ENCODE data around the gene AKAP1. TPM values are rescaled to one million over a fixed set of nuclear protein-coding genes. Genes with fewer than 3 reads are reported as not detected.

AKAP1 gene
- polyA plus RNA-seq, 2 of the 4 experiments (the other 2 are of a cell fraction), result 45.8 to 48.0 TPM

DNA sequence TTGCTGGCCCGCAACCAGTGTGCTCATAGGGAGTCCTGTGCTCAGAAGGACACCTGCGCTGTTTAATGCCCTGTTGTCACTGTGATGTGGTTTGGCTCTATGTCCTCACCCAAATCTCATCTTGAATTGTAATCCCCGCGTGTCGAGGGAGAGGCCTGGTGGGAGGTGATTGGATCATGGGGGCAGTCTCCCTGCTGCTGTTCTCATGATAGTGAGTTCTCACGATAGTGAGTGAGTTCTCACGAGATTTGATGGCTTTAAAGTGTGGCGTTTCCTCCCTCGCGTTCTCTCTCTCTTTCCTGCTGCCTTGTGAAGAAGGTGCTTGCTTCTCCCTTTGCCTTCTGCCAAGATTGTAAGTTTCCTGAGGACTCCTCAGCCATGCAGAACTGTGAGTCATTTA, 66.8 kb downstream of the AKAP1 start:
- no peak overlapping the region for H3K4me2 ChIP-seq
- DNase-seq (ENCODE audit: low read depth in 1 of 2, low spot score in 1 of 2) (no peak), ATAC-seq (no peak), FAIRE-seq (no peak)
- ChIA-PET POLR2A (no interaction called here), CTCF (interaction anchor here (1.1 kb wide), 1 partner anchor 91 kb away, joined by 6 read pairs; no protein-coding TSS in a partner anchor)
- 66% methylated on average over 10 of the region's 10 CpGs for WGBS (ENCODE audit: missing lambda C conversion rate)
- peaks cover 52% of the 10 kb centered on the region for H3K9me3 ChIP-seq
- H3K4me1 ChIP-seq, result no peaks in the 10 kb centered on the region
- TF ChIP-seq, protein P1, sequence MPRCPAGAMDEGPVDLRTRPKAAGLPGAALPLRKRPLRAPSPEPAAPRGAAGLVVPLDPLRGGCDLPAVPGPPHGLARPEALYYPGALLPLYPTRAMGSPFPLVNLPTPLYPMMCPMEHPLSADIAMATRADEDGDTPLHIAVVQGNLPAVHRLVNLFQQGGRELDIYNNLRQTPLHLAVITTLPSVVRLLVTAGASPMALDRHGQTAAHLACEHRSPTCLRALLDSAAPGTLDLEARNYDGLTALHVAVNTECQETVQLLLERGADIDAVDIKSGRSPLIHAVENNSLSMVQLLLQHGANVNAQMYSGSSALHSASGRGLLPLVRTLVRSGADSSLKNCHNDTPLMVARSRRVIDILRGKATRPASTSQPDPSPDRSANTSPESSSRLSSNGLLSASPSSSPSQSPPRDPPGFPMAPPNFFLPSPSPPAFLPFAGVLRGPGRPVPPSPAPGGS (IDR thresholded peaks at IDR 0.05), result no peak
- TF ChIP-seq ZSCAN20 (CRISPR knock-in tag; IDR thresholded peaks at IDR 0.05) (no peak), MAFK (IDR thresholded peaks at IDR 0.05; ENCODE audit: partially characterized antibody) (no peak), RARB (CRISPR knock-in tag; IDR thresholded peaks at IDR 0.05) (no peak)
- TF ChIP-seq, protein P2, sequence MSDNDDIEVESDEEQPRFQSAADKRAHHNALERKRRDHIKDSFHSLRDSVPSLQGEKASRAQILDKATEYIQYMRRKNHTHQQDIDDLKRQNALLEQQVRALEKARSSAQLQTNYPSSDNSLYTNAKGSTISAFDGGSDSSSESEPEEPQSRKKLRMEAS (IDR thresholded peaks at IDR 0.05), result no peak
- no peak overlapping the region for H3K4me3 ChIP-seq
- no peak overlapping the region for H3K27ac ChIP-seq

DNA sequence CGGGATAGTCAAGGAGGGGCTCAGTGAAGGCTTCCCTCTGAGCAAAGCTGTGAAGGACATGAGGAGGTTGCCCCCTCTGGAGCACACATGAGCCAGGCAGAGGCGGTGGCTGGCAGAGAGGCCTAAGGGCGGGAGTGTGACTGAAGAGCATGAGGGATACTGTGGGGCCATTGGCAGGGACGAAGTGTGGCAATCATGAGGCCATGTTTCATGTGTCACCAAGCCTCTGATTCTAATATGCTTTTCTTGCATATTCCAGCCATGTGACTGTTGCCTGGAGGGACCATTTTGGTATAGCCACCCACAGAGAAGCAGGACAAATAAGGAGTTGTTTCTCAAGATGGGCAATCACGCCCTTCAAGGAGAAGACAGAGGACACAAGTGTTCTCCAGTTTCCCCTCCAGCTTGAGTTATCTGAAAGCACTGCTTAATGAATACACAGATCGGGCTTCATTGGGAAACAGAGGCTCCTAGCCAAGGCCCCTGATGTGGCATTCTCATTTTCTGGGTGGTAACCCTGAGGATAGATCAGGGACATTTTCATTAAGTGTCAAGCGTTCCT, 68.0 kb downstream of the AKAP1 start:
- H3K4me1 ChIP-seq, result no peaks in the 10 kb centered on the region
- no peak overlapping the region for H3K4me2 ChIP-seq
- TF ChIP-seq HOXB5 (CRISPR knock-in tag; IDR thresholded peaks at IDR 0.05) (no peak), RCOR1 (IDR thresholded peaks at IDR 0.05; ENCODE audit: low read depth, low read length) (no peak), NFE2L2 (conservative IDR thresholded peaks at IDR 0.05; ENCODE audit: low read length) (no peak), JUNB (IDR thresholded peaks at IDR 0.05) (no peak), ZNF302 (CRISPR knock-in tag; IDR thresholded peaks at IDR 0.05) (no peak)
- TF ChIP-seq, protein P3, sequence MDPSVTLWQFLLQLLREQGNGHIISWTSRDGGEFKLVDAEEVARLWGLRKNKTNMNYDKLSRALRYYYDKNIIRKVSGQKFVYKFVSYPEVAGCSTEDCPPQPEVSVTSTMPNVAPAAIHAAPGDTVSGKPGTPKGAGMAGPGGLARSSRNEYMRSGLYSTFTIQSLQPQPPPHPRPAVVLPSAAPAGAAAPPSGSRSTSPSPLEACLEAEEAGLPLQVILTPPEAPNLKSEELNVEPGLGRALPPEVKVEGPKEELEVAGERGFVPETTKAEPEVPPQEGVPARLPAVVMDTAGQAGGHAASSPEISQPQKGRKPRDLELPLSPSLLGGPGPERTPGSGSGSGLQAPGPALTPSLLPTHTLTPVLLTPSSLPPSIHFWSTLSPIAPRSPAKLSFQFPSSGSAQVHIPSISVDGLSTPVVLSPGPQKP (IDR thresholded peaks at IDR 0.05; ENCODE audit: low read depth, low read length), result no peak
- TF ChIP-seq, protein P4, sequence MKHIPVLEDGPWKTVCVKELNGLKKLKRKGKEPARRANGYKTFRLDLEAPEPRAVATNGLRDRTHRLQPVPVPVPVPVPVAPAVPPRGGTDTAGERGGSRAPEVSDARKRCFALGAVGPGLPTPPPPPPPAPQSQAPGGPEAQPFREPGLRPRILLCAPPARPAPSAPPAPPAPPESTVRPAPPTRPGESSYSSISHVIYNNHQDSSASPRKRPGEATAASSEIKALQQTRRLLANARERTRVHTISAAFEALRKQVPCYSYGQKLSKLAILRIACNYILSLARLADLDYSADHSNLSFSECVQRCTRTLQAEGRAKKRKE (CRISPR knock-in tag; IDR thresholded peaks at IDR 0.05; ENCODE audit: low read depth), result no peak
- TF ChIP-seq, protein P5, sequence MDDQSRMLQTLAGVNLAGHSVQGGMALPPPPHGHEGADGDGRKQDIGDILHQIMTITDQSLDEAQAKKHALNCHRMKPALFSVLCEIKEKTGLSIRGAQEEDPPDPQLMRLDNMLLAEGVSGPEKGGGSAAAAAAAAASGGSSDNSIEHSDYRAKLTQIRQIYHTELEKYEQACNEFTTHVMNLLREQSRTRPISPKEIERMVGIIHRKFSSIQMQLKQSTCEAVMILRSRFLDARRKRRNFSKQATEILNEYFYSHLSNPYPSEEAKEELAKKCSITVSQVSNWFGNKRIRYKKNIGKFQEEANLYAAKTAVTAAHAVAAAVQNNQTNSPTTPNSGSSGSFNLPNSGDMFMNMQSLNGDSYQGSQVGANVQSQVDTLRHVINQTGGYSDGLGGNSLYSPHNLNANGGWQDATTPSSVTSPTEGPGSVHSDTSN (IDR thresholded peaks at IDR 0.05), result no peak
- TF ChIP-seq, protein P2 (IDR thresholded peaks at IDR 0.05), result no peak
- ATAC-seq (no peak; a peak in 1 of 6 replicates), FAIRE-seq (no peak), DNase-seq (ENCODE audit: low read depth in 1 of 2, low spot score in 1 of 2) (no peak)
- no peak overlapping the region for H3K4me3 ChIP-seq
- WGBS (ENCODE audit: missing lambda C conversion rate), result 24% methylated on average over 7 of the region's 7 CpGs
- ChIA-PET POLR2A (no interaction called here), CTCF (interaction anchor here (0.9 to 1.7 kb wide), 4 partner anchors 9 to 631 kb away, joined by 3 to 5 read pairs (median 4); no protein-coding TSS in a partner anchor)
- no peak overlapping the region for H3K27ac ChIP-seq
- peaks cover 52% of the 10 kb centered on the region for H3K9me3 ChIP-seq

DNA sequence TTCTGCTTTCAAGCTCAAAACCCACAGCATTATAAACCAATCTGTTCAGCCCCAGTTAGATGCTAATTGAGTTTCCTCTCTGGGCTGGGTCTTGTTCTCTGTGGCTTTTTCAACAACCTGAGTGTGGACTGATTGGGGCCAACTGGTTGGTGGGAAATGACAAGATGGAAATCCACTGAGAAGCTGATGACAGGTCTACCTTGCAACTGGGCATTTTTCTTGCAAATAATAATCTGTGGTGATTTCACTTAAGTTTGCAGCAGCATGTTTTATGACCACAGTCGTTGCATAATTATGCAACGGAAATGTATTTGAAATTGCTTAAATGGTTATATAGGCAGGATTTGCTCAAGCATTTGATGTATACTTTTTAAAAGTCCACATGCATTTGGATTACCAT, 69.9 kb downstream of the AKAP1 start:
- H3K4me2 ChIP-seq, result no peak overlapping the region
- H3K9me3 ChIP-seq, result peaks cover 36% of the 10 kb centered on the region
- H3K4me3 ChIP-seq, result no peak overlapping the region
- FAIRE-seq (no peak), DNase-seq (ENCODE audit: low read depth in 1 of 2, low spot score in 1 of 2) (no peak), ATAC-seq (no peak)
- ChIA-PET POLR2A (no interaction called here), CTCF (interaction anchor here (0.6 to 2.0 kb wide), 7 partner anchors 12 to 1173 kb away, joined by 3 to 10 read pairs (median 3); no protein-coding TSS in a partner anchor)
- no peak overlapping the region for H3K27ac ChIP-seq
- no peak for TF ChIP-seq POLR2AphosphoS2 (conservative IDR thresholded peaks at IDR 0.05; ENCODE audit: low read length)
- TF ChIP-seq CBX2 (IDR thresholded peaks at IDR 0.05; ENCODE audit: borderline replicate concordance, low read depth), result no peak
- no peak for TF ChIP-seq HDAC2 (IDR thresholded peaks at IDR 0.05)
- TF ChIP-seq RARB (CRISPR knock-in tag; IDR thresholded peaks at IDR 0.05), result no peak
- no peak for TF ChIP-seq EHF (CRISPR knock-in tag; IDR thresholded peaks at IDR 0.05)
- no peak for TF ChIP-seq RAD21 (conservative IDR thresholded peaks at IDR 0.05 in 1 of 2, IDR thresholded peaks at IDR 0.05 in 1 of 2)
- TF ChIP-seq KDM1A (IDR thresholded peaks at IDR 0.05; ENCODE audit: low read depth), result no peak
- TF ChIP-seq NFE2L2 (conservative IDR thresholded peaks at IDR 0.05; ENCODE audit: low read length), result no peak
- WGBS (ENCODE audit: missing lambda C conversion rate), result 62% methylated on average over 2 of the region's 2 CpGs
- H3K4me1 ChIP-seq, result peaks cover 8% of the 10 kb centered on the region; the same call in 1 of the 3 replicates
